CD4-positive, alpha-beta T cell treated with Interleukin-15 for 1 hour (primary cell): ENCODE results near the gene CTAGE1.
A peak's percentile ranks its signal among the peaks of the same experiment; 100 is the strongest.

ENCODE experiments used
- DNase-seq: peaks from one replicate; pipeline ENCODE4 v3.0.0-alpha.2; 2020

Gene CTAGE1

GRCh38 chr18:22391407-22392345 lies 26.0 kb downstream of the CTAGE1 start:
- peak; percentile 64 for DNase-seq

GRCh38 chr18:22387787-22388186 lies 29.9 kb downstream of the CTAGE1 start:
- DNase-seq: no peak

GRCh38 chr18:22387364-22387763 lies 30.4 kb downstream of the CTAGE1 start:
- DNase-seq: no peak

GRCh38 chr18:22385718-22386117 lies 32.0 kb downstream of the CTAGE1 start:
- no peak for DNase-seq

- peak; percentile 20 for DNase-seq
Observed at GRCh38 chr18:22378672-22379282, 38.9 kb downstream of the CTAGE1 start.

- DNase-seq: no peak
Observed at GRCh38 chr18:22377769-22378168, 39.9 kb downstream of the CTAGE1 start.

- DNase-seq: no peak
Observed at GRCh38 chr18:22370414-22370813, 47.3 kb downstream of the CTAGE1 start.

- no peak for DNase-seq
Observed at GRCh38 chr18:22368021-22368420, 49.7 kb downstream of the CTAGE1 start.

GRCh38 chr18:22367303-22367702 lies 50.4 kb downstream of the CTAGE1 start:
- no peak for DNase-seq

GRCh38 chr18:22363867-22364463 lies 53.8 kb downstream of the CTAGE1 start:
- no peak for DNase-seq
